Measurements from ENCODE around the gene HSF4. TPM values are rescaled to one million over a fixed set of nuclear protein-coding genes. Genes with fewer than 3 reads are reported as not detected.
A peak's percentile ranks its signal among the peaks of the same experiment; 100 is the strongest.

The HSF4 gene
- total and polyA plus RNA-seq, 2 experiments from 2014 or later: 5.5 to 15.7 TPM

DNA sequence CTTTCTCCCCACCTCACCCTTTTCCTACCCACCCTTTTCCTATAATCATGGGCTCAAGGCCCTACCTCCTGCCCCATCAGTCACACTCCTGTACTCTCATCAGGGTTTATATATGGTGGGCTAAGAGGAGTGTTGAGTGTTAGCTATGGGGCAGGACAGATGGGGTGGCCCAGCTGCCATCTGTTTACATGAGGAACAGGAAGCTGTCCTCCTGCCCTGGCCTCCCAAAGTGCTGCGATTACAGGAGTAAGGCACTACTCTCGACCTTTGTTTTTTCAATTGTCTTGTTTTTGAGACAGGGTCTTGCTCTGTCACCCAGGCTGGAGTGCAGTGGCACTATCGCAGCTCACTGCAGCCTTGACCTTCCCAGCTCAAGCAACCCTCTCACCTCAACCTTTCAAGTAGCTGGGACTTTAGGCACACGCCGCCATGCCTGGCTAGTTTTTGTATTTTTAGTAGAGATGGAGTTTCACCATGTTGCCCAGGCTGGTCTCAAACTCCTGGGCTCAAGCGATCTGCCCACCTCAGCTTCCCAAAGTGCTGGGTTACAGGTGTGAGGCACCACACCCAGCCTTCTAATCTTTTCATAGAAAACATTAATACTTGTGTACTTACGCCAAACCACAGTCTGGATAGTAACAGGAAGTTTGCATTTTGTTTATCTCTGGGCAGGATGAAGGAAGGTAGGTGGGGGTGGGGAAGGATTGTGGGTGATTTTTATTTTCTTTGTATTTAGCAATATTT, 6.5 kb upstream of the HSF4 start:
- Histone ChIP-seq H3K27me3 (peaks cover 46% of the 10 kb centered on the region), H2AFZ (no peak overlapping the region), H3K79me2 (no peaks in the 10 kb centered on the region), H3K27ac (no peak overlapping the region), H3K9me2 (replicated peaks; ENCODE audit: insufficient read depth) (no peaks in the 10 kb centered on the region), H3K4me1 (ENCODE audit: insufficient read depth) (peaks cover 21% of the 10 kb centered on the region), H3K4me3 (no peak overlapping the region), H3K4me2 (no peak overlapping the region), H3K36me3 (replicated peaks; ENCODE audit: insufficient read depth, low read depth) (no peaks in the 10 kb centered on the region), H3K9me3 (ENCODE audit: low read depth) (no peaks in the 10 kb centered on the region), H4K20me1 (ENCODE audit: insufficient read depth, poor library complexity, severe bottlenecking) (peaks cover 4% of the 10 kb centered on the region)
- TF ChIP-seq, protein P1, sequence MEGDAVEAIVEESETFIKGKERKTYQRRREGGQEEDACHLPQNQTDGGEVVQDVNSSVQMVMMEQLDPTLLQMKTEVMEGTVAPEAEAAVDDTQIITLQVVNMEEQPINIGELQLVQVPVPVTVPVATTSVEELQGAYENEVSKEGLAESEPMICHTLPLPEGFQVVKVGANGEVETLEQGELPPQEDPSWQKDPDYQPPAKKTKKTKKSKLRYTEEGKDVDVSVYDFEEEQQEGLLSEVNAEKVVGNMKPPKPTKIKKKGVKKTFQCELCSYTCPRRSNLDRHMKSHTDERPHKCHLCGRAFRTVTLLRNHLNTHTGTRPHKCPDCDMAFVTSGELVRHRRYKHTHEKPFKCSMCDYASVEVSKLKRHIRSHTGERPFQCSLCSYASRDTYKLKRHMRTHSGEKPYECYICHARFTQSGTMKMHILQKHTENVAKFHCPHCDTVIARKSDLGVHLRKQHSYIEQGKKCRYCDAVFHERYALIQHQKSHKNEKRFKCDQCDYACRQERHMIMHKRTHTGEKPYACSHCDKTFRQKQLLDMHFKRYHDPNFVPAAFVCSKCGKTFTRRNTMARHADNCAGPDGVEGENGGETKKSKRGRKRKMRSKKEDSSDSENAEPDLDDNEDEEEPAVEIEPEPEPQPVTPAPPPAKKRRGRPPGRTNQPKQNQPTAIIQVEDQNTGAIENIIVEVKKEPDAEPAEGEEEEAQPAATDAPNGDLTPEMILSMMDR (IDR thresholded peaks at IDR 0.05; ENCODE audit: poor library complexity): no peak
- TF ChIP-seq EZH2 (IDR thresholded peaks at IDR 0.05; ENCODE audit: borderline replicate concordance) (no peak), EZH2phosphoT487 (IDR thresholded peaks at IDR 0.05; ENCODE audit: low read depth, severe bottlenecking, unreplicated experiment) (no peak)
- no peak for DNase-seq (ENCODE audit: low spot score)
- WGBS (ENCODE audit: low lambda C conversion rate, missing lambda C conversion rate): 76% methylated on average over 7 of the region's 7 CpGs

DNA sequence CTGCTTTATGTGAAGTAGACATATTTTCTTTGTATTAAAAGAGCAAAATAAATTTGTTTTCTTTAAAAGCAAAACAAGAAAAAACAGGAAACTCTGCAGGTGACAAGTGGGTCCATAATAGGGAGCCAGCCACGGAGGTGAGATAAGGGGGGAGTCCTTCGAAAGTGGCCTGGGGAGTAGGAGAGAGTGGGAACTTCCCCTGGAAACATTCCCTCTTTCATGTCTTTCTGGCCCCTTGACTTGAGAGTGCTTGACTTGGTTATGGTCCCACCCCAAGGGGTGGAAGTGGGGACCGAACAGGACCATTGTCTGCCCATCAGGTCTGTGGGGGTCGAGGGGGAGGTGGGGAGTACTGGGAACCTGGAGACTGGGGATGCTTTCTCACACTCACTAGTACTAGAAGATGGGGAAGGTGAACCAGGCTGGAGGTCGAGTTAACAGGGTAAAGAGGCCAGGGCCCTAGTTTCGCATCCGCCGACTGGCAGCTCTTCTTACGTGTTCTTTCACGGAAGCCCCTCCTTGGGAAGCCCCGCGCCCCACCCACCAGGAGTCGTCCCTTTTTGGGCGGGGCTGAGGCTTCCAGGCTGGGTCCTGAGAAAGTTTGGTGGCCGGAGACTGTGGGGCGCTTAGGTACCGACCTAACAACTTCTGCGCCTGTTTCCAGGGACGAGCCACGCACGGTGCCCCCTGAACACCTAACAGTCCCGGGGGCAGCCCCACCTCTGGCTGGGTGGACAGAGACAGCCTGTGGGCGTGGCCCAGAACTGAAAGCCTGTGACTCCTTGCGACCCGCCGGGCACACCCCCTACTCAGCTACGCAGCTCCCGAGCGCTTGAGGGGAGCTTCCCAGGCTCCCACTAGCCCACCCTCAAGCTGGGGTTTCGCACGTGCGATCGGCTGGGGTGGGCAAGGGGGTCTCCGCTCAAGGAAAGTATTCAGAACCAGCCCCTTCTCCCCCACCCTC, 5.6 kb upstream of the HSF4 start:
- DNase-seq (ENCODE audit: low spot score): peak; percentile 56

DNA sequence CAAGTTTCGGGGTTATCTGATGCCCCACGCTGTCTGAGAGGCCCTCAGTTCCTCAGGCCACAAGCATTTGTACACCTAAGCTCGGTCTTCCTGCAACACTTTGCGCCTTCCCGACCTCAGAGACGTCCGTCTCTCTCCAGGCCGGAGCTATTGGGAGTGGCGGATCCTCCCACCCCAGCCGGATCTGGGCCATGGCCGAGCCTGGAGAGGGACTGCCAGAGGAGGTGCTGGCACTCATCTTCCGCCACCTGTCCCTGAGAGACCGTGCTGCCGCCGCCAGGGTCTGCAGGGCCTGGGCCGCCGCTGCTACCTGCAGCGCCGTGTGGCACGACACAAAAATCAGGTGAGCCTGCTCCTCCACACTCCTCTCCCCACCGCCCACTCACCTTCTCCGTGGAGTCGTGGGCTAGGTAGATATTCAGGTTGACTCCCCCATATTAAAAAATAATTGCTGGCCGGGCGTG, 2.9 kb upstream of the HSF4 start:
- TF ChIP-seq EZH2phosphoT487 (IDR thresholded peaks at IDR 0.05; ENCODE audit: low read depth, severe bottlenecking, unreplicated experiment) (no peak), EZH2 (IDR thresholded peaks at IDR 0.05; ENCODE audit: borderline replicate concordance) (peak; percentile 22)
- 35% methylated on average over 25 of the region's 25 CpGs for WGBS (ENCODE audit: low lambda C conversion rate, missing lambda C conversion rate)
- DNase-seq (ENCODE audit: low spot score): no peak
- Histone ChIP-seq H3K4me1 (ENCODE audit: insufficient read depth) (peaks cover 40% of the 10 kb centered on the region), H3K4me3 (no peak overlapping the region), H3K27ac (no peak overlapping the region), H3K9me2 (replicated peaks; ENCODE audit: insufficient read depth) (no peaks in the 10 kb centered on the region), H4K20me1 (ENCODE audit: insufficient read depth, poor library complexity, severe bottlenecking) (peaks cover 4% of the 10 kb centered on the region), H3K9me3 (ENCODE audit: low read depth) (no peaks in the 10 kb centered on the region), H2AFZ (no peak overlapping the region), H3K4me2 (peak overlapping the region; percentile 97), H3K36me3 (replicated peaks; ENCODE audit: insufficient read depth, low read depth) (no peaks in the 10 kb centered on the region), H3K27me3 (peaks cover 61% of the 10 kb centered on the region), H3K79me2 (no peaks in the 10 kb centered on the region)

More for the DNA sequence above, 5.6 kb upstream of the HSF4 start:
- peaks cover 30% of the 10 kb centered on the region for H3K4me1 ChIP-seq (ENCODE audit: insufficient read depth)
- TF ChIP-seq EZH2phosphoT487 (IDR thresholded peaks at IDR 0.05; ENCODE audit: low read depth, severe bottlenecking, unreplicated experiment) (no peak), EZH2 (IDR thresholded peaks at IDR 0.05; ENCODE audit: borderline replicate concordance) (no peak)
- TF ChIP-seq, protein P1 (IDR thresholded peaks at IDR 0.05; ENCODE audit: poor library complexity): no peak
- H2AFZ ChIP-seq: peak overlapping the region; percentile 94
- H3K79me2 ChIP-seq: no peaks in the 10 kb centered on the region
- no peaks in the 10 kb centered on the region for H3K9me2 ChIP-seq (replicated peaks; ENCODE audit: insufficient read depth)
- peaks cover 4% of the 10 kb centered on the region for H4K20me1 ChIP-seq (ENCODE audit: insufficient read depth, poor library complexity, severe bottlenecking)
- peak overlapping the region; percentile 95 for H3K4me3 ChIP-seq
- no peak overlapping the region for H3K27ac ChIP-seq
- no peaks in the 10 kb centered on the region for H3K9me3 ChIP-seq (ENCODE audit: low read depth)
- no peaks in the 10 kb centered on the region for H3K36me3 ChIP-seq (replicated peaks; ENCODE audit: insufficient read depth, low read depth)
- H3K27me3 ChIP-seq: peaks cover 53% of the 10 kb centered on the region
- H3K4me2 ChIP-seq: peak overlapping the region; percentile 97
- WGBS (ENCODE audit: low lambda C conversion rate, missing lambda C conversion rate): 7% methylated on average over 33 of the region's 34 CpGs

Data from hepatocyte (in vitro differentiated cells).